ENCODE data around the gene SLC22A31.

SLC22A31 gene

GRCh38 chr16:89149386-89149785, 51.0 kb downstream of the SLC22A31 start:
- no peak for DNase-seq (ENCODE audit: low read depth in 2 of 2)

DNA sequence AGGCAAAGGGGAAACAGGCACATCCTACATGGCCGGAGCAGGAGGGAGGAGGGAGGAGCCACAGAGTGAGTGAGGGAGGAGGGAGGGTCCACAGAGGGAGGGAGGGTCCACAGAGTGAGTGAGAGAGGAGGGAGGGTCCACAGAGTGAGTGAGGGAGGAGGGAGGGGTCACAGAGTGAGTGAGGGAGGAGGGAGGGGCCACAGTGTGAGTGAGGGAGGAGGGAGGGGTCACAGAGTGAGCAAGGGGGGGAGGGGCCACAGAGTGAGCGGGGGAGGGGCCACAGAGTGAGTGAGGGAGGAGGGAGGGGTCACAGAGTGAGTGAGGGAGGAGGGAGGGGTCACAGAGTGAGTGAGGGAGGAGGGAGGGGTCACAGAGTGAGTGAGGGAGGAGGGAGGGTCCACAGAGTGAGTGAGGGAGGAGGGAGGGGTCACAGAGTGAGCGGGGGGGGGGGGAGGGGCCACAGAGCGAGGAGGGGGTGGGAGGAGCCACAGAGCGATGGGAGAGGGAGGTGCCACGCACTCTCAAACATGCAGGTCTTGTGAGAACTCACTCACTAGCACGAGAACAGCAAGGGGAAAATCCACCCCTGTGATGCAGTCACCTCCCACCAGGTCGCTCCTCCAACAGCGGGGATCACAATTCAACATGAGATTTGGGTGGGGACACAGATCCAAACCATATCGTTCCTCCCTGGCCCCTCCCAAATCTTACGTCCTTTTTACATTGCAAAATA, 53.1 kb downstream of the SLC22A31 start:
- no peak for DNase-seq (ENCODE audit: low read depth in 2 of 2)

DNA sequence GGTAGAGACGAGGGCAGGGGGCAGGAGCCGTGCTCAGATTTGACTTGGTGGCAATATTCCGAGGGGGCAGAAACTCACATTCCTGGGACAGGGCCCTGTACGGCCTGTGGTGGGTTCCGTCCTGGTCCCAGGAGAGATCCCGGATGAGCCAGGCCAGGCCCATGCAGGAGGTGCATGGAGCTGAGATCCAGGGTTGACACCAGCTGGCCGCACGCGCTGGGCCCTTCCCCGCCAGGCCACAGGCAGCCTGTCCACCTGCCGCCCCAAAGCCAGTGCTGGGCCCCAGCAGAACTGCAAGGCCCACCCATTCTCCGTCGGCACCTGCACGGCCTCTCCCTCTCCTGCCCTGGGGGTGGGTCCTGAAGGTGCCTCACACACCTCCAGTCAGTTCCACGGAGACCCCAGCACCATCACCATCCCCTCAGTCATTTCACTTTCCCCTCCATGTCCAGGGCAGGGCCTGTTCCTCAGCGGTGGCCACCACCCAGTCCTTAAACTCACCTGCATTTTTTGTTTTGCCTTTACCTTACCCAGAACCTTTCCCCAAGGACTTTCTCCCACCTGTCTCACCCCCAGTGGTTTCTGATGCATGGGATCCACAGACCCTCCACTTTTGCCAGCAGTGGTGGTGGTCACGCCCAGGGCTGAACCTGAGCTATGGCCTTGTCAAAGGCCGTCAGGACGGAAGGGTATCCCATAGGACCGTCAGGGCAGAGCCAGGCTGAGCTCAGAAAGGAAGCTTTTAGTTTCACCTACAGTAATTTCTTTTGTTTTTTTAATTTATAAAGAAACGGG, 53.9 kb downstream of the SLC22A31 start:
- DNase-seq (ENCODE audit: low read depth in 2 of 2), result no peak

All from stimulated activated CD4-positive, alpha-beta T cell treated with anti-CD3 and anti-CD28 coated beads, Interleukin-4, amount 100 ng/mL, for 48 hours (primary cell).